NK-92 treated with Interleukin-12 subunit alpha and Interleukin-12 subunit beta, amount 100 ng/mL, for 24 hours (cell line): ENCODE measurements around the gene RAB6C.
"Not testable (repeated sequence)": the region's sequence is repeated elsewhere in the genome, so short reads cannot be mapped to it uniquely, and the experiment has no call there.

Experiments used
- DNase-seq: peaks from one replicate; lab custom pipeline; 2025; lab: John Stamatoyannopoulos, UW

The RAB6C gene

GRCh38 chr2:129996657-129997237 is 17.3 kb downstream of the RAB6C start:
- DNase-seq, result not testable (repeated sequence)

GRCh38 chr2:129998771-129999170 is 19.3 kb downstream of the RAB6C start:
- DNase-seq, result not testable (repeated sequence)

GRCh38 chr2:130005862-130006261 is 26.4 kb downstream of the RAB6C start:
- not testable (repeated sequence) for DNase-seq

GRCh38 chr2:130016701-130017100 is 37.2 kb downstream of the RAB6C start:
- DNase-seq, result not testable (repeated sequence)

- no peak for DNase-seq
Measured at GRCh38 chr2:130019402-130019801, 39.9 kb downstream of the RAB6C start.

- not testable (repeated sequence) for DNase-seq
Measured at GRCh38 chr2:130020069-130020468, 40.6 kb downstream of the RAB6C start.

GRCh38 chr2:130025931-130026330 is 46.5 kb downstream of the RAB6C start:
- DNase-seq, result not testable (repeated sequence)
